Osteoblast (primary cell): ENCODE results near the gene USF1. TPM values are rescaled to one million over a fixed set of nuclear protein-coding genes. Genes with fewer than 3 reads are reported as not detected.

Source experiments
- DNase-seq: peaks from one replicate; pipeline ENCODE4 v3.0.0; 2011; ENCODE audit warnings: low spot score, mixed read lengths; ENCODE audit not compliant: insufficient read length; ENCODE audit errors: missing footprints
- H2AFZ ChIP-seq: 2 replicates; pipeline ENCODE4 v1.6.0; 2011; ENCODE audit warnings: mild to moderate bottlenecking, low read length
- H3K27ac ChIP-seq: 2 replicates; pipeline ENCODE4 v1.5.1; 2011; ENCODE audit warnings: mild to moderate bottlenecking, low read depth, low read length, moderate library complexity
- H3K27me3 ChIP-seq: 2 replicates; pipeline ENCODE4 v1.6.0; 2012; ENCODE audit warnings: mild to moderate bottlenecking, control low read depth, inconsistent platforms, low read length, moderate library complexity; ENCODE audit not compliant: insufficient read depth
- H3K36me3 ChIP-seq: 2 replicates; pipeline ENCODE4 v1.5.1; 2011; ENCODE audit warnings: mild to moderate bottlenecking, low read length, control low read depth, moderate library complexity; ENCODE audit not compliant: insufficient read depth
- H3K4me1 ChIP-seq: 2 replicates; pipeline ENCODE4 v1.5.1; 2011; ENCODE audit warnings: mild to moderate bottlenecking, low read length, control low read depth, moderate library complexity; ENCODE audit not compliant: insufficient read depth
- H3K4me2 ChIP-seq: 2 replicates; pipeline ENCODE4 v1.6.0; 2011; ENCODE audit warnings: mild to moderate bottlenecking, low read length; ENCODE audit not compliant: insufficient read depth
- H3K4me3 ChIP-seq: fragments of 200-600 bp; sonication (generic); 3 replicates; pipeline ENCODE4 v1.5.1; 2012; ENCODE audit warnings: mild to moderate bottlenecking, low read length, inconsistent platforms; ENCODE audit not compliant: insufficient read depth
- H3K79me2 ChIP-seq: 2 replicates; pipeline ENCODE4 v1.6.0; 2012; ENCODE audit warnings: mild to moderate bottlenecking, low read length, control low read depth, inconsistent platforms; ENCODE audit not compliant: insufficient read depth
- H3K9me3 ChIP-seq: 2 replicates; pipeline ENCODE4 v1.5.1; 2011; ENCODE audit warnings: low read depth, low read length, control low read depth
- H4K20me1 ChIP-seq: 2 replicates; pipeline ENCODE4 v1.6.0; 2012; ENCODE audit warnings: mild to moderate bottlenecking, low read length, control low read depth; ENCODE audit not compliant: insufficient read depth
- total RNA-seq: library from RNA; depleted of rRNA; stranded (reverse); fragments of >200 nt; gene quantifications from 2 replicates; pipeline ENCODE4 v1.2.3, GENCODE V29; 2012
- TF ChIP-seq, protein P1 (sequence below): IDR thresholded peaks from 2 replicates; pipeline ENCODE4 v1.5.1; 2011; ENCODE audit warnings: mild to moderate bottlenecking, low read depth, low read length, moderate library complexity; ENCODE audit errors: extremely low read depth

Gene USF1
- total RNA-seq, 1 donor, result 47.4 TPM

DNA sequence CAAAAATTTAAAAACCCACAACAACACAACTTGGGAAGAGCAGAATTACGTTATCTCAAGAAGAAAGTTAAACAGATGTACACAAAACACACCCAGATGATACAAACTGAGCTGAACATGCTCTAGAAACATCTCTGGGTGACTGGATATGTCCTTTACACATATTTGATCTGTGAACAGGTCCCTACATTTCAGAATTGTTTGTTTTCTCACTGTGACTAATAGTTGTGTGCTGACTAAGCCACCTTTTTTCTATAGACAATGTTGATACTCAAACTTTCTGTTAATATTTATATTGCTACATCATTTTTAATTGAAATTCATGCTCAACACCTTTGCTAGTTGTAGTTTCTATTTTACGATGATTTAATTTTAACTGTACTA lies 23.8 kb downstream of the USF1 start:
- TF ChIP-seq, protein P1, sequence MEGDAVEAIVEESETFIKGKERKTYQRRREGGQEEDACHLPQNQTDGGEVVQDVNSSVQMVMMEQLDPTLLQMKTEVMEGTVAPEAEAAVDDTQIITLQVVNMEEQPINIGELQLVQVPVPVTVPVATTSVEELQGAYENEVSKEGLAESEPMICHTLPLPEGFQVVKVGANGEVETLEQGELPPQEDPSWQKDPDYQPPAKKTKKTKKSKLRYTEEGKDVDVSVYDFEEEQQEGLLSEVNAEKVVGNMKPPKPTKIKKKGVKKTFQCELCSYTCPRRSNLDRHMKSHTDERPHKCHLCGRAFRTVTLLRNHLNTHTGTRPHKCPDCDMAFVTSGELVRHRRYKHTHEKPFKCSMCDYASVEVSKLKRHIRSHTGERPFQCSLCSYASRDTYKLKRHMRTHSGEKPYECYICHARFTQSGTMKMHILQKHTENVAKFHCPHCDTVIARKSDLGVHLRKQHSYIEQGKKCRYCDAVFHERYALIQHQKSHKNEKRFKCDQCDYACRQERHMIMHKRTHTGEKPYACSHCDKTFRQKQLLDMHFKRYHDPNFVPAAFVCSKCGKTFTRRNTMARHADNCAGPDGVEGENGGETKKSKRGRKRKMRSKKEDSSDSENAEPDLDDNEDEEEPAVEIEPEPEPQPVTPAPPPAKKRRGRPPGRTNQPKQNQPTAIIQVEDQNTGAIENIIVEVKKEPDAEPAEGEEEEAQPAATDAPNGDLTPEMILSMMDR, result no peak
- Histone ChIP-seq H4K20me1 (no peaks in the 10 kb centered on the region), H2AFZ (no peak overlapping the region), H3K27me3 (peaks cover 34% of the 10 kb centered on the region), H3K36me3 (no peaks in the 10 kb centered on the region), H3K79me2 (no peaks in the 10 kb centered on the region), H3K4me2 (no peak overlapping the region), H3K4me3 (no peak overlapping the region), H3K9me3 (no peaks in the 10 kb centered on the region), H3K27ac (no peak overlapping the region), H3K4me1 (peaks cover 14% of the 10 kb centered on the region)
- no peak for DNase-seq

DNA sequence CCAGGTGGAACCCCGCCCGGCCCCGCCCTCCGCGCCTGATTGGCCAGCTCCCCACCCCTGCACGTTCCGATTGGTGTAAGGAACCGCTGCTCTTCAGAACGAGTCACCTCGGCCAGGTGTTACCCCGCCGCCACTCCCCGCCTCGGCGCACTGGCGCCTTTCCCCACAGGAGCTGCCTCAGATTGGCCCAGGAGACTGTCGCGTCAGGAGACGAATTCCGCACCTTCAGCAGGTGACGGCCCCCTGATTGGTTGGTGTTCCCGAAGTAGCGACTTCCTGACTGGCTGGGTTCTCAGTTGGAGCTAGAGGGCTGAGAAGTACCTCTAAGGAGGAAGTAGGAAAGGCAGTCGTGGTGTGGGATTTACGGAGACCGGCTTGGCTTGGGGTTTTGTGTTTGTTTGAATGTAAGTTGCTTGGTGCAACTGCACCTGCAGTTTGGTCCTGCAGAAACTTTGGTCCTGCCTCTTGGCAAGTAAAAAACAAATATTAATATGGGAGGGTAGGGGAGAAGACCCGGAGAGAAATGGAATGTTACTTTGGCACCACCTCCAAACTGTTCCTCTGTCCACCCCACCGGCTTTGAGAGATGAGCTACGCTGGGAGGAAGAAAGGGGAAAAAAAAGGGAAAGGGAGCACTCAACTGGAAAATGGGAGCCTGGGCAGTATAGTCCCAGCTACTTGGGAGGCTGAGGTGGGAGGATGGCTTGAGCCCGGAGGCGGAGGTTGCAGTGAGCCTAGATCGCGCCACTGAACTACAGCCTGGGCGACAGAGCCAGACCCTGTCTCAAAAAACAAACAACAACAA lies 24.4 kb downstream of the USF1 start:
- H2AFZ ChIP-seq, result peak overlapping the region; percentile 82
- TF ChIP-seq, protein P1, result no peak

GRCh38 chr1:161020509-161021164 lies 25.1 kb downstream of the USF1 start, which contains the start of gene F11R:
F11R (minus strand) TSS chr1:161021152; CDS start chr1:161021073, 79 bp downstream.
- Histone ChIP-seq H3K4me1 (peaks cover 14% of the 10 kb centered on the region), H3K4me2 (peak within 1 kb of the TSS; percentile 89), H4K20me1 (no peaks in the 10 kb centered on the region), H3K4me3 (peak within 1 kb of the TSS; percentile 68), H3K36me3 (no peaks in the 10 kb centered on the region), H3K27me3 (peaks cover 34% of the 10 kb centered on the region), H3K79me2 (no peaks in the 10 kb centered on the region), H3K9me3 (no peaks in the 10 kb centered on the region), H3K27ac (no peak within 1 kb of the TSS), H2AFZ (peak within 1 kb of the TSS; percentile 82)
- peak; percentile 85 for DNase-seq
- TF ChIP-seq, protein P1, result no peak

More for the DNA sequence above, 24.4 kb downstream of the USF1 start:
- Histone ChIP-seq H3K36me3 (no peaks in the 10 kb centered on the region), H3K4me3 (peak overlapping the region; percentile 68), H3K27me3 (peaks cover 34% of the 10 kb centered on the region), H3K4me2 (peak overlapping the region; percentile 89), H3K4me1 (peaks cover 14% of the 10 kb centered on the region), H3K27ac (no peak overlapping the region), H3K79me2 (no peaks in the 10 kb centered on the region), H3K9me3 (no peaks in the 10 kb centered on the region), H4K20me1 (no peaks in the 10 kb centered on the region)
- peak; percentile 95 for DNase-seq
